COLO829 (cell line): ENCODE results near the gene GAGE12E.
"Not testable (repeated sequence)": the region's sequence is repeated elsewhere in the genome, so short reads cannot be mapped to it uniquely, and the experiment has no call there.

Source experiments
- DNase-seq: peaks from one replicate; pipeline ENCODE4 v3.0.0; 2012; ENCODE audit warnings: low spot score

The GAGE12E gene, protein sequence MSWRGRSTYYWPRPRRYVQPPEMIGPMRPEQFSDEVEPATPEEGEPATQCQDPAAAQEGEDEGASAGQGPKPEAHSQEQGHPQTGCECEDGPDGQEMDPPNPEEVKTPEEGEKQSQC

DNA sequence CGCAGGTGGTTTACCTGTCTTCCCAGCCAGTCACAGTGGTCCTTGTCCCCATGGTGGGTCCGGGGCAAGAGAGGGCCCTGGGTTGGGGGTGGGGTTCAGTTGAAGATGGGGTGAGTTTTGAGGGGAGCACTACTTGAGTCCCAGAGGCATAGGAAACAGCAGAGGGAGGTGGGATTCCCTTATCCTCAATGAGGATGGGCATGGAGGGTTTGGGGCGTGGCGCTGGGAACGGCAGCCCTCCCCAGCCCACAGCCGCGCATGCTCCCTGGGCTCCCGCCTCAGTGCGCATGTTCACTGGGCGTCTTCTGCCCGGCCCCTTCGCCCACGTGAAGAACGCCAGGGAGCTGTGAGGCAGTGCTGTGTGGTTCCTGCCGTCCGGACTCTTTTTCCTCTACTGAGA, at the start of gene GAGE12E:
Gene GAGE12E (plus strand): TSS at position 301 of the 400 bp plus-strand sequence. CDS start 1,155 bp downstream, outside the sequence.
- not testable (repeated sequence) for DNase-seq

DNA sequence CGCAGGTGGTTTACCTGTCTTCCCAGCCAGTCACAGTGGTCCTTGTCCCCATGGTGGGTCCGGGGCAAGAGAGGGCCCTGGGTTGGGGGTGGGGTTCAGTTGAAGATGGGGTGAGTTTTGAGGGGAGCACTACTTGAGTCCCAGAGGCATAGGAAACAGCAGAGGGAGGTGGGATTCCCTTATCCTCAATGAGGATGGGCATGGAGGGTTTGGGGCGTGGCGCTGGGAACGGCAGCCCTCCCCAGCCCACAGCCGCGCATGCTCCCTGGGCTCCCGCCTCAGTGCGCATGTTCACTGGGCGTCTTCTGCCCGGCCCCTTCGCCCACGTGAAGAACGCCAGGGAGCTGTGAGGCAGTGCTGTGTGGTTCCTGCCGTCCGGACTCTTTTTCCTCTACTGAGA, 19.2 kb upstream of the GAGE12E start, which contains the start of gene GAGE12C:
Gene GAGE12C (plus strand): TSS at position 301 of the 400 bp plus-strand sequence. CDS start 1,155 bp downstream, outside the sequence.
- DNase-seq = not testable (repeated sequence)

DNA sequence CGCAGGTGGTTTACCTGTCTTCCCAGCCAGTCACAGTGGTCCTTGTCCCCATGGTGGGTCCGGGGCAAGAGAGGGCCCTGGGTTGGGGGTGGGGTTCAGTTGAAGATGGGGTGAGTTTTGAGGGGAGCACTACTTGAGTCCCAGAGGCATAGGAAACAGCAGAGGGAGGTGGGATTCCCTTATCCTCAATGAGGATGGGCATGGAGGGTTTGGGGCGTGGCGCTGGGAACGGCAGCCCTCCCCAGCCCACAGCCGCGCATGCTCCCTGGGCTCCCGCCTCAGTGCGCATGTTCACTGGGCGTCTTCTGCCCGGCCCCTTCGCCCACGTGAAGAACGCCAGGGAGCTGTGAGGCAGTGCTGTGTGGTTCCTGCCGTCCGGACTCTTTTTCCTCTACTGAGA, 9.7 kb upstream of the GAGE12E start, which contains the start of gene GAGE12D:
Gene GAGE12D (plus strand): TSS at position 301 of the 400 bp plus-strand sequence. CDS start 1,155 bp downstream, outside the sequence.
- not testable (repeated sequence) for DNase-seq

DNA sequence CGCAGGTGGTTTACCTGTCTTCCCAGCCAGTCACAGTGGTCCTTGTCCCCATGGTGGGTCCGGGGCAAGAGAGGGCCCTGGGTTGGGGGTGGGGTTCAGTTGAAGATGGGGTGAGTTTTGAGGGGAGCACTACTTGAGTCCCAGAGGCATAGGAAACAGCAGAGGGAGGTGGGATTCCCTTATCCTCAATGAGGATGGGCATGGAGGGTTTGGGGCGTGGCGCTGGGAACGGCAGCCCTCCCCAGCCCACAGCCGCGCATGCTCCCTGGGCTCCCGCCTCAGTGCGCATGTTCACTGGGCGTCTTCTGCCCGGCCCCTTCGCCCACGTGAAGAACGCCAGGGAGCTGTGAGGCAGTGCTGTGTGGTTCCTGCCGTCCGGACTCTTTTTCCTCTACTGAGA, 9.5 kb downstream of the GAGE12E start, which contains the start of gene GAGE12F:
Gene GAGE12F (plus strand): TSS at position 301 of the 400 bp plus-strand sequence. CDS start 1,155 bp downstream, outside the sequence.
- DNase-seq = not testable (repeated sequence)

DNA sequence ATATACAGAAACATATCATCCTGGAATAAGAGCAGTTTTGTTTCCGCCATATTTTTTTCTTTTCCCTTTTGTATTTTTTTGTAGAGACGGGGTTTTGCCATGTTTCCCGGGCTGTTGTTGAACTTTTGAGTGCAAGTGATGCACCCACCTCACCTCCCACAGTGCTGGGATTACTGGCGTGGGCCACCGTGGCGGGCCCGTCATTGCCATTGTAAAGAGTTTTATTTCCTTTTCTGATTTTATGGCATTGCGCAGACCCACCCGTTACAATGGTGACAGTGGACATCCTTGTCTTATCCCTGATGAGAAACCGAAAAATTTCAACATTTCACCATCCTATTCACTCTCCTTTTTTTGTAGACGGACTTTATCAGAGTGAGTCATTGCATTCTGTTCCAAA, 17.6 kb downstream of the GAGE12E start:
- DNase-seq = not testable (repeated sequence)

DNA sequence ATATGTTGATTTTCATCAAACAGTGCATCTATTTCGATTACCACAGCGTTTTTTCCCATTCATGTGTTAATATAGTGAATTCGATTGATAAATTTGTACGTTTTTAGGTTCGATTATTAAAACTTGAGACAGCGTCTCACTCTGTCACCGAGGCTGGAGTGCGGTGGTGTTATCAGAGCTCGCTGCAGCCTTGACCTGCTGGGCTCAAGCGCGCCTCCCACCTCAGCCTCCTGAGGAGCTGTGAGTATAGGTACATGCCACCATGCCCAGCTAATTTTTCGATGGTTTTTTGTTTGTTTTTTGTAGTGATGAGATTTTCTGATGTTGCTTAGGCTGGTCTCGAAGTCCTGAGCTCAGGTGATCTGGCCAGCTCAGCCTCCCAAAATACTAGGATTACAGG, 18.1 kb downstream of the GAGE12E start:
- DNase-seq = not testable (repeated sequence)

DNA sequence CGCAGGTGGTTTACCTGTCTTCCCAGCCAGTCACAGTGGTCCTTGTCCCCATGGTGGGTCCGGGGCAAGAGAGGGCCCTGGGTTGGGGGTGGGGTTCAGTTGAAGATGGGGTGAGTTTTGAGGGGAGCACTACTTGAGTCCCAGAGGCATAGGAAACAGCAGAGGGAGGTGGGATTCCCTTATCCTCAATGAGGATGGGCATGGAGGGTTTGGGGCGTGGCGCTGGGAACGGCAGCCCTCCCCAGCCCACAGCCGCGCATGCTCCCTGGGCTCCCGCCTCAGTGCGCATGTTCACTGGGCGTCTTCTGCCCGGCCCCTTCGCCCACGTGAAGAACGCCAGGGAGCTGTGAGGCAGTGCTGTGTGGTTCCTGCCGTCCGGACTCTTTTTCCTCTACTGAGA, 19.0 kb downstream of the GAGE12E start, which contains the start of gene GAGE12G:
Gene GAGE12G (plus strand): TSS at position 301 of the 400 bp plus-strand sequence. CDS start 1,155 bp downstream, outside the sequence.
- not testable (repeated sequence) for DNase-seq

DNA sequence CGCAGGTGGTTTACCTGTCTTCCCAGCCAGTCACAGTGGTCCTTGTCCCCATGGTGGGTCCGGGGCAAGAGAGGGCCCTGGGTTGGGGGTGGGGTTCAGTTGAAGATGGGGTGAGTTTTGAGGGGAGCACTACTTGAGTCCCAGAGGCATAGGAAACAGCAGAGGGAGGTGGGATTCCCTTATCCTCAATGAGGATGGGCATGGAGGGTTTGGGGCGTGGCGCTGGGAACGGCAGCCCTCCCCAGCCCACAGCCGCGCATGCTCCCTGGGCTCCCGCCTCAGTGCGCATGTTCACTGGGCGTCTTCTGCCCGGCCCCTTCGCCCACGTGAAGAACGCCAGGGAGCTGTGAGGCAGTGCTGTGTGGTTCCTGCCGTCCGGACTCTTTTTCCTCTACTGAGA, 28.6 kb downstream of the GAGE12E start, which contains the start of gene GAGE12H:
Gene GAGE12H (plus strand): TSS at position 301 of the 400 bp plus-strand sequence. CDS start 1,155 bp downstream, outside the sequence.
- DNase-seq = not testable (repeated sequence)

DNA sequence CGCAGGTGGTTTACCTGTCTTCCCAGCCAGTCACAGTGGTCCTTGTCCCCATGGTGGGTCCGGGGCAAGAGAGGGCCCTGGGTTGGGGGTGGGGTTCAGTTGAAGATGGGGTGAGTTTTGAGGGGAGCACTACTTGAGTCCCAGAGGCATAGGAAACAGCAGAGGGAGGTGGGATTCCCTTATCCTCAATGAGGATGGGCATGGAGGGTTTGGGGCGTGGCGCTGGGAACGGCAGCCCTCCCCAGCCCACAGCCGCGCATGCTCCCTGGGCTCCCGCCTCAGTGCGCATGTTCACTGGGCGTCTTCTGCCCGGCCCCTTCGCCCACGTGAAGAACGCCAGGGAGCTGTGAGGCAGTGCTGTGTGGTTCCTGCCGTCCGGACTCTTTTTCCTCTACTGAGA, 38.1 kb downstream of the GAGE12E start, which contains the start of gene GAGE2A:
Gene GAGE2A (plus strand): TSS at position 301 of the 400 bp plus-strand sequence. CDS start 1,155 bp downstream, outside the sequence.
- not testable (repeated sequence) for DNase-seq

DNA sequence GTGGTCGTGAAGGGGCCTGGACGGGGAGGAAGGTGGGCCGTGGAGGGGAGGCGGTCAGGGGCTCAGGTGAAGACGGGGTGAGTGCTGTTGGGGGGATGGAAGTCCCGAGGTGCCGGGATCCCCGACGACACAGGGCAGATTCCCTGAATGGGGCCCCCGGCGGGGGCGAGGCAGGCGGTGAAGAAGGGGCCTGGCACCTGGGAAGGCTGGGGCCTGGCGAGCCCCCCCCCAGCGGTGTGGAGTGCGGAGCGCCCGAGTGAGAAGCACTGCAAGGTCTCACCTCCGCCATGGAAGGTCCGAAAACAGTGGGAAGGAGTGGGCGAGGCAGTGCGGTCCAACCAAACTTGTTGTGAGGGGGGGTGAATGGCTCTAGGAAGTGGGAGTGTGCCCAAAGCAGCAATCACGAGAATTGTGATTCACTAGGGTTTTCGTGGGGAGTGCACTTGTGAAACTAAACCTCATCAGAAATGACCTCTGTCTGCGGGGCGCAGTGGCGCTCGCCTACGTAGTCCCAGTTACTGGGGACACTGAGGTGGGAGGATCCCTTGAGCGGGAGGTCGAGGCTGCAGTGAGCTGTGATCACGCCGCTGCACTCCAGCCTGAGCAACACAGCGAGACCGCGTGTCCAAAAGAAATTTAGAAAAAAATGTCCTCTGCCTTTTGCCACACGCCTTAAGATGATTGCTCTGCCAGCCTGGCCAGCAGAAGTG, 38.8 kb downstream of the GAGE12E start:
- not testable (repeated sequence) for DNase-seq

DNA sequence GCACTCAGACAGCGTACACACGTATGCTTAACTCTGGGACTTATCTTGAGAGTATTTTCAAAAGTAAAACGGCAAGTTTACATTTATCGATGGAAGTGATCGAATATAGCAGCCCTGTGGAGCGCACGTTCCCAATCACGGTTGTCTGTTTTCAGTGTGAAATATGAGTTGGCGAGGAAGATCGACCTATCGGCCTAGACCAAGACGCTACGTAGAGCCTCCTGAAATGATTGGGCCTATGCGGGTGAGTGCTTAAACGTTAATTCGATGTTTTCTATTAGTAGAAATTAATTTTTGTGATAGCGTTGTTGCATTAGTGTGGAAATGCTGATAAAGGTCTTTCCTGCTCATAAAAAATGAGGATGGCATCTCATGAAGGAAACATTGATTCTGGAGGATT, 39.4 kb downstream of the GAGE12E start:
- DNase-seq = not testable (repeated sequence)

DNA sequence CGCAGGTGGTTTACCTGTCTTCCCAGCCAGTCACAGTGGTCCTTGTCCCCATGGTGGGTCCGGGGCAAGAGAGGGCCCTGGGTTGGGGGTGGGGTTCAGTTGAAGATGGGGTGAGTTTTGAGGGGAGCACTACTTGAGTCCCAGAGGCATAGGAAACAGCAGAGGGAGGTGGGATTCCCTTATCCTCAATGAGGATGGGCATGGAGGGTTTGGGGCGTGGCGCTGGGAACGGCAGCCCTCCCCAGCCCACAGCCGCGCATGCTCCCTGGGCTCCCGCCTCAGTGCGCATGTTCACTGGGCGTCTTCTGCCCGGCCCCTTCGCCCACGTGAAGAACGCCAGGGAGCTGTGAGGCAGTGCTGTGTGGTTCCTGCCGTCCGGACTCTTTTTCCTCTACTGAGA, 47.6 kb downstream of the GAGE12E start, which contains the start of gene GAGE1:
Gene GAGE1 (plus strand): TSS at position 301 of the 400 bp plus-strand sequence. CDS start 1,155 bp downstream, outside the sequence.
- not testable (repeated sequence) for DNase-seq
